SJSA1 (cell line): ENCODE results near the gene RPS16. TPM values are rescaled to one million over a fixed set of nuclear protein-coding genes. Genes with fewer than 3 reads are reported as not detected.

ENCODE experiments used
- DNase-seq, 2 experiments: peaks; one replicate each; pipeline ENCODE4 v3.0.0-alpha.2; 2015 to 2020; ENCODE audit warnings: low spot score in 2 of 2, low read depth in 1 of 2
- H3K27ac ChIP-seq: fragments of 250-450 bp; sonication (Bioruptor Pico); 2 replicates; pipeline ENCODE4 v1.5.1; 2020; ENCODE audit warnings: mild to moderate bottlenecking, moderate library complexity
- H3K27me3 ChIP-seq: fragments of 250-450 bp; sonication (Bioruptor Pico); replicated peaks from 2 replicates; pipeline ENCODE4 v1.5.1; 2020; ENCODE audit warnings: mild to moderate bottlenecking, moderate library complexity
- H3K36me3 ChIP-seq: fragments of 250-450 bp; sonication (Bioruptor Pico); 2 replicates; pipeline ENCODE4 v1.5.1; 2020; ENCODE audit warnings: mild to moderate bottlenecking
- H3K4me1 ChIP-seq: fragments of 250-450 bp; sonication (Bioruptor Pico); replicated peaks from 2 replicates; pipeline ENCODE4 v1.6.1; 2021; ENCODE audit warnings: mild to moderate bottlenecking
- H3K4me3 ChIP-seq: fragments of 250-450 bp; sonication (Bioruptor Pico); 2 replicates; pipeline ENCODE4 v1.5.1; 2020; ENCODE audit warnings: mild to moderate bottlenecking
- H3K9me3 ChIP-seq: fragments of 250-450 bp; sonication (Bioruptor Pico); replicated peaks from 2 replicates; pipeline ENCODE4 v1.5.1; 2020; ENCODE audit warnings: mild to moderate bottlenecking
- total RNA-seq: library from RNA; depleted of rRNA; stranded (reverse); fragments of >200 nt; shearing (Covaris generic); gene quantifications from 2 replicates; pipeline ENCODE4 v1.2.3, GENCODE V29; 2014

Gene RPS16
- total RNA-seq, 1 experiment from 2014 or later = 54.0 TPM

DNA sequence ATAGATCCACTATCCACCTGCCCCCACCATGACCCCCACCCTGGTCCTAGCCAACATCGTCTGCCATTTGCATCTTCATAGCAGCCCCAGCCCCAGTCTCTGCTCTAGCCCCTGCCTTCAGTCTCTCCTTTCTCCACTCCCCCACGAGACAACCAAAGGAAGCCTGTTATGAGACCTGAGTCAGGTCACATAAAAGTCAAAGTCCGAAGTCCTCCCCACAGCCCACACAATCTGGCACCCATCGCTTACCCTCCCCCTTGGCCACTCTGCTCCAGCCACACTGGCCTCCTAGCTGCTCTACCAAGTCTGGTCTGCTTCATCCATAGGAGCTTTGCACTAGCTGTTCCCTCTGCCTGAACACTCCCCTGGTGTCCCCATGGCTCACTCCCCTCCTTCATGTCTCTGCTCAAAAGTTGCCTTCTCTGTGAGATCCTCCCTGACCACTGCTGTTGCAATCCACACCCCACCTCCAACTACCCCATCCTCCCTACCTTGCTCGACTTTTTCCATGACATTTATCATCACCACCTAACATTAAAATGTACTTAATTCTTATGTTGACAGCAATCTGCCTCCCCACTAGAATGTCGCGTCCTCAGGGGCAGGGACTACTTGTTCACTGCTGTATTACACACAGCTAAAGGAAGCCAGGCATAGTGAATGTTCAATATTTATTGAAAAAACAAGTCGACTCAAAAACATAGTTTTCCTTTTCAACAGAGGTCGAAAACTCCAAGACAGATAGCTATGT, 24.5 kb downstream of the RPS16 start:
- no peaks in the 10 kb centered on the region for H3K27me3 ChIP-seq
- H3K9me3 ChIP-seq = no peaks in the 10 kb centered on the region
- H3K27ac ChIP-seq = no peak overlapping the region
- no peak overlapping the region for H3K4me3 ChIP-seq
- H3K4me1 ChIP-seq = peaks cover 52% of the 10 kb centered on the region
- peaks cover 49% of the 10 kb centered on the region for H3K36me3 ChIP-seq
- DNase-seq = no peak

DNA sequence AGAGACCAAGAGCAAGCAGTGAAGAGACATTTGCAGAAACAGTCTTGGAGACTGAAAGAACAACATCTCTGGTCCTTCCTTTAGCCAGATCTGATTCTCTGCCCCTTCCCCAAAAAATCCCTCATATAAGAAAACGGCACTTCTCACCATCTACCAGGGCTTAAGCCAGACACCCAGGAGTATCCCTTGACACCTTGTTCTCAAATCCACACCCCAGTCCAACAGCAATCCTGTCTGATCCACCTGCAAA, 25.0 kb downstream of the RPS16 start:
- DNase-seq = no peak
- Histone ChIP-seq H3K4me3 (no peak overlapping the region), H3K4me1 (peaks cover 53% of the 10 kb centered on the region), H3K36me3 (peaks cover 44% of the 10 kb centered on the region), H3K9me3 (no peaks in the 10 kb centered on the region), H3K27me3 (no peaks in the 10 kb centered on the region), H3K27ac (no peak overlapping the region)

DNA sequence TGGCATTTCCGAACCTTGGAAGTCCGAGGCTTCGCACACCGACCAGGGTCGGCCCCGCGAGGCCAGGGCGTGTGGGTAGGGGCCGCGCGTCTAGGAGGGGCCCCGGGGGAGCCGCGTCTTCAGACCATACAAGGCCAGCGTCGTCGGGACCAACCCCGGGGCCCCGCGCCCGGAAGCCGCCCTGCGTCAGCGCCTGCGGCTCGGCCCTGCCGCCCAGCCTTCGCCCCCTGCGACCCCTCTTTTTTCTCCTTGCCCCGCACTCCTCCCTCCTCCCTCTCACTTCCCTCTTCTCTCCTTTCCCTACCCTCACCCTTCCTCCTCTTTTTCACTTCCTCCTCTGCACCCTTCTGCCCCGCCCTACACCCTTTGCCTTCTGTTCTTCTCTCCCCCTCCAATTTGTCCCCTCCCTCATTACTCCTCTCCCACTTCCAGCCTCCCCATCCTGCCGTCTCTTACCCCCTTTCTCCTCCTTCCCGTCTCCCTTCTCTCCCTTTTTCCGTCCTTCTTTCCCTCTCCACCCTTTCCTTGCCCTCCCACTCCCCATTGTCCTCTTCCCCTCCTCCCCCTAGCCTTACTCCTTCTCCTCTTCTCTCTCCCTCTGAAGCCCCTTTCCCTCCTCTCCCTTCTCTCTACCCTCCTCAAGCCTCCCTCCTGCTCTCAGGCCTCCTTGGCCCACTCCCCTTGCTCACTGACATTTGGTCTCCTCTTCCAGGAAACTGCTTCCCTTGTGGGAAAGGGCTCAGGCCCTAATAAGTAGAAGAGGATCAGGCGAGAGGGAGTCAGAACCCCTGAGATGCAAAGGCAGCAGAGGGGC, 25.5 kb downstream of the RPS16 start:
- Histone ChIP-seq H3K4me1 (peaks cover 53% of the 10 kb centered on the region), H3K36me3 (peaks cover 38% of the 10 kb centered on the region), H3K9me3 (no peaks in the 10 kb centered on the region), H3K4me3 (peak overlapping the region; percentile 49), H3K27me3 (no peaks in the 10 kb centered on the region), H3K27ac (peak overlapping the region; percentile 91)
- peak in 1 of 2 experiments; percentile 67 for DNase-seq

DNA sequence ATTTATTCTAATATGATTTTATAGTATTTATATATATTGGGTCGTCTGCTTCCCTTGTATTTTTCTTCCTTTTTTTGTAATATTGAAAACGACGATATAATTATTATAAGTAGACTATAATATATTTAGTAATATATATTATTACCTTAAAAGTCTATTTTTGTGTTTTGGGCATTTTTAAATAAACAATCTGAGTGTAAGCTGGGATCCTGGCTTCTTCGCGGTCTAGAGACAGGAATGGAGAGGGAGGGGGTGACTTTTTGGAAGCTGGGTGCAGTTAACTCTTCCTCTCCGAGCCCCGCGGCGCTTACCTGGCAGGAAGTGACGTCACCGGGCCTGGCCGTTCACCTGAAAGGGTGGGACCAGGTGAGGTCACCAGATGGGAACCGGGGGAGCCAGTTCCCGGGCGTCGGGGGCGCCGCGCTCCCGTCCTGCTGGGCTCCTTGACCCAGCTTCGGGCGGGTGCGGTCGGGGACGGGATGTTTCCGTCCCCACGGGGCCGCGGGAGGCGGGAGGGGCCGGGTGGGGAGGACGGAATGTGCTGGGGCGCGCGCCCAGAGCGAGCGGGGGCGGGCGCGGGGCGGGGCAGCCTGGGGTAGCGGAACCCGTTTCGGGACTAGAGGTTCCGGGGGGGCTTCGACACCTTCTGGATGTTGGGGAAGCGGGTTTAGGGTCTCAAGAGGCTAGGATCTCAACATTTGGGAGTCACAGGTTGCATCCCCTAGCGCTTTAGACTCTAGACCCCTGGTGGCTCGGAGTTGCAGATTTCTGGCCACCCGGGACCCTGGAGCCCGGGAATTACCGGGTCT, 26.3 kb downstream of the RPS16 start:
- H3K9me3 ChIP-seq = no peaks in the 10 kb centered on the region
- H3K4me3 ChIP-seq = peak overlapping the region; percentile 49
- H3K36me3 ChIP-seq = peaks cover 30% of the 10 kb centered on the region
- peaks cover 45% of the 10 kb centered on the region for H3K4me1 ChIP-seq
- DNase-seq = peak; percentile 54 to 73
- H3K27me3 ChIP-seq = no peaks in the 10 kb centered on the region
- peak overlapping the region; percentile 91 for H3K27ac ChIP-seq

DNA sequence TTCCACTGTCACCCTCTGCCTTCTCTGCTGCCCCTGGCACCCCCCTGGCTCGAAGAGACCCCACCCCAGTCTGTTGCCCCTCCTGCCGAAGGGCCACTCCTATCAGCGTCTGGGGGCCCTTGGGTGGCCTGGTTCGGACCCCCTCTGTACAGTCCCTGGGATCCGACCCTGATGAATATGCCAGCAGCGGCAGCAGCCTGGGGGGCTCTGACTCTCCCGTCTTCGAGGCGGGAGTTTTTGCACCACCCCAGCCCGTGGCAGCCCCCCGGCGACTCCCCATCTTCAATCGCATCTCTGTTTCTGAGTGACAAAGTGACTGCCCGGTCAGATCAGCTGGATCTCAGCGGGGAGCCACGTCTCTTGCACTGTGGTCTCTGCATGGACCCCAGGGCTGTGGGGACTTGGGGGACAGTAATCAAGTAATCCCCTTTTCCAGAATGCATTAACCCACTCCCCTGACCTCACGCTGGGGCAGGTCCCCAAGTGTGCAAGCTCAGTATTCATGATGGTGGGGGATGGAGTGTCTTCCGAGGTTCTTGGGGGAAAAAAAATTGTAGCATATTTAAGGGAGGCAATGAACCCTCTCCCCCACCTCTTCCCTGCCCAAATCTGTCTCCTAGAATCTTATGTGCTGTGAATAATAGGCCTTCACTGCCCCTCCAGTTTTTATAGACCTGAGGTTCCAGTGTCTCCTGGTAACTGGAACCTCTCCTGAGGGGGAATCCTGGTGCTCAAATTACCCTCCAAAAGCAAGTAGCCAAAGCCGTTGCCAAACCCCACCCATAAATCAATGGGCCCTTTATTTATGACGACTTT, 27.1 kb downstream of the RPS16 start:
- Histone ChIP-seq H3K27ac (no peak overlapping the region; the same call in 1 of the 2 replicates), H3K9me3 (no peaks in the 10 kb centered on the region), H3K4me1 (peaks cover 45% of the 10 kb centered on the region), H3K27me3 (no peaks in the 10 kb centered on the region), H3K36me3 (peaks cover 24% of the 10 kb centered on the region), H3K4me3 (peak overlapping the region; percentile 81; the same call in 1 of the 2 replicates)
- no peak for DNase-seq

DNA sequence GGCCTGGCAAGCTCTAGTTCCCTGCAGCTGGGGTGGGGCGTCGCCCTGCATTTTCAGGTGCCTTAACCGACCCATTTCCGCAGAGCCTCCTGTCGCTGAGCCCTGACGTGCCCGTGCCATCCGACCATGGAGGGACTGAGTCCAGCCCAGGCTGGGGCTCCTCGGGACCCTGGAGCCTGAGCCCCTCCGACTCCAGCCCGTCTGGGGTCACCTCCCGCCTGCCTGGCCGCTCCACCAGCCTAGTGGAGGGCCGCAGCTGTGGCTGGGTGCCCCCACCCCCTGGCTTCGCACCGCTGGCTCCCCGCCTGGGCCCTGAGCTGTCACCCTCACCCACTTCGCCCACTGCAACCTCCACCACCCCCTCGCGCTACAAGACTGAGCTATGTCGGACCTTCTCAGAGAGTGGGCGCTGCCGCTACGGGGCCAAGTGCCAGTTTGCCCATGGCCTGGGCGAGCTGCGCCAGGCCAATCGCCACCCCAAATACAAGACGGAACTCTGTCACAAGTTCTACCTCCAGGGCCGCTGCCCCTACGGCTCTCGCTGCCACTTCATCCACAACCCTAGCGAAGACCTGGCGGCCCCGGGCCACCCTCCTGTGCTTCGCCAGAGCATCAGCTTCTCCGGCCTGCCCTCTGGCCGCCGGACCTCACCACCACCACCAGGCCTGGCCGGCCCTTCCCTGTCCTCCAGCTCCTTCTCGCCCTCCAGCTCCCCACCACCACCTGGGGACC, 27.9 kb downstream of the RPS16 start:
- Histone ChIP-seq H3K4me3 (peak overlapping the region; percentile 81), H3K9me3 (no peaks in the 10 kb centered on the region), H3K4me1 (peaks cover 52% of the 10 kb centered on the region), H3K36me3 (peaks cover 21% of the 10 kb centered on the region), H3K27ac (no peak overlapping the region), H3K27me3 (no peaks in the 10 kb centered on the region)
- peak in 1 of 2 experiments; percentile 46 for DNase-seq

DNA sequence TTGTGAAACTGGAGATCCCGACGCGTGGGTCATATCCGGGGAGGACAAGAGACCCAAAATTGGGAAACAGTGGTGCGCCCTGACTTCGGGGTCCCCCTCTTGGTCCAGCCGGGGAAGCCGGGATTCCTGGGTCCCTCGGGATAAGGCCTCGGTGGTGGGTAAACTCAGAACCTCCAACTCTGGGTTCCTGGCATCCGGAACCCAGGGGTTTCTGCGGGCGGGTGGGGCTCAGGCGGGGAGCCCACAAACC, 28.4 kb downstream of the RPS16 start:
- H3K27ac ChIP-seq = peak overlapping the region; percentile 62
- H3K4me1 ChIP-seq = peaks cover 57% of the 10 kb centered on the region

DNA sequence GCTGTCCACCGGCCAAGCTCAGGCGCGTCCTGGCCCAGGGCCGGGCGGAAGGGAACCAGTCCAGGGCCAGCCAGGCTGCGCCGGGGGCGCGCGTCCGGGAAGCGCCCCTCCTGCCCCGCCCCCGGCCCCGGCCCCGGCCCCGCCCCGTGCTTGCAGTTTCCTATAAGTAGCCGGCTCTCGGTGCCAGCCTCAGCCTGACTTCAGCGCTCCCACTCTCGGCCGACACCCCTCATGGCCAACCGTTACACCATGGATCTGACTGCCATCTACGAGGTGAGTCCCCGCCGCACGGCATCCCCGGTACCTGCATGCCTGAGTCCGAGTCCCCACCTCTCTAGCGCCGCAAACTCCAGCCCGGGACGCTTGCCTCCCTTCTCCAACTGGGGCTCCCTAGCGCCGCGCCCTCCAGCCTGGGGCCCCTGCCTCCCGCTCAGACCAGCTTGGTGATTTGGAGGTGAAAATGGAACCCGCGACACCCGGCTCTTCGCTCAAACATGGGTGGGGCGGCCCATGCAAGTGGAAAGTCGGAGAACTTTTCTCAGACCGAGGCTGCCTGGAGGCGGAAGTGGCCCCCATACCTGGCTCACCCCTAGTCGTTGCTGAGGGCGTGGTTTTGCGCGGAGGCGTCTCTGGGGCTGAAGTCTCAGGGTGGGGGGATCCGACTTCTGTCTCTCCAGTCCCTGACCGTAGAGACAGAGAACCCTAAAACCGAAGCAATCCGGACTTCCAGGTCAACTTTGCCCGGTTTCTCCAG, 28.9 kb downstream of the RPS16 start, which contains the start of gene ZFP36:
Gene ZFP36, plus strand, starts transcription at position 192 of the 754 bp plus-strand sequence. Its CDS starts 58 bp downstream, at position 250.
- Histone ChIP-seq H3K27me3 (no peaks in the 10 kb centered on the region), H3K9me3 (no peaks in the 10 kb centered on the region), H3K4me3 (peak within 1 kb of the TSS; percentile 81), H3K36me3 (peaks cover 18% of the 10 kb centered on the region), H3K4me1 (peaks cover 62% of the 10 kb centered on the region), H3K27ac (peak within 1 kb of the TSS; percentile 62)
- DNase-seq = peak; percentile 76 to 82

More for the DNA sequence above, 28.4 kb downstream of the RPS16 start:
- Histone ChIP-seq H3K27me3 (no peaks in the 10 kb centered on the region), H3K36me3 (peaks cover 18% of the 10 kb centered on the region), H3K4me3 (peak overlapping the region; percentile 81), H3K9me3 (no peaks in the 10 kb centered on the region)
- no peak for DNase-seq

DNA sequence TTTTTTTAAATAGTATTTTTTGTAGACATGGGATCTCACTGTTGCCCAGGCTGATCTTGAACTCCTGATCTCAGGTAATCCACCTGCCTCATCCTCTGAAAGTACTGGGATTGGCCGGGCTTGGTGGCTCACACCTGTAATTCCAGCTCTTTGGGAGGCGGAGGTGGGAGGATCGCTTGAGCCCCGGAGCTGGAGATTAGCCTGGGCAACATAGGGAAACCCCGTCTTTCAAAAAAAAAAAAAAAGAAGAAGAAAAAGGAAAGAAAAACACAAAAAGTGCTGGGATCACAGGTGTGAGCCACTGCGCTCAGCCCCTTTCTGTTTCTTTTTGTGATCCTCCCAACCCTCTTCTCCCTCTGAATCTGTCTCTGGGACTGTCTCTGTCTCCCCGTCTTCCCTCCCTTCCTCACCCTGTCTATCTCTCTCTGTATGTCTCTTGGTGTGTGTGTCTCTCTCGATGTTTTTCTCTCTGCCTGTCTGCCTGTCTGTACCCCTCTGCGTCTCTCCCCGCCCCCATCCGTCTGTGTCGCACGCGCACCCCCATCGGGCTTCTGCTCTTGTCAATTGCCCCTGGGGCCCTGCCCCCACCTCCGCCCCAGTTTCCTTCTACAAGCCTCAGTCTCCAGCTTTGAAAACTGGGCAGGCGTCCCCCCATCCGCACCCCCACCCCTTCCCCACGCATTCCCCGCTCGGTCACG, 29.6 kb downstream of the RPS16 start:
- Histone ChIP-seq H3K27ac (no peak overlapping the region), H3K4me1 (peaks cover 62% of the 10 kb centered on the region), H3K9me3 (no peaks in the 10 kb centered on the region), H3K27me3 (no peaks in the 10 kb centered on the region), H3K36me3 (peaks cover 18% of the 10 kb centered on the region), H3K4me3 (peak overlapping the region; percentile 81)
- no peak for DNase-seq

DNA sequence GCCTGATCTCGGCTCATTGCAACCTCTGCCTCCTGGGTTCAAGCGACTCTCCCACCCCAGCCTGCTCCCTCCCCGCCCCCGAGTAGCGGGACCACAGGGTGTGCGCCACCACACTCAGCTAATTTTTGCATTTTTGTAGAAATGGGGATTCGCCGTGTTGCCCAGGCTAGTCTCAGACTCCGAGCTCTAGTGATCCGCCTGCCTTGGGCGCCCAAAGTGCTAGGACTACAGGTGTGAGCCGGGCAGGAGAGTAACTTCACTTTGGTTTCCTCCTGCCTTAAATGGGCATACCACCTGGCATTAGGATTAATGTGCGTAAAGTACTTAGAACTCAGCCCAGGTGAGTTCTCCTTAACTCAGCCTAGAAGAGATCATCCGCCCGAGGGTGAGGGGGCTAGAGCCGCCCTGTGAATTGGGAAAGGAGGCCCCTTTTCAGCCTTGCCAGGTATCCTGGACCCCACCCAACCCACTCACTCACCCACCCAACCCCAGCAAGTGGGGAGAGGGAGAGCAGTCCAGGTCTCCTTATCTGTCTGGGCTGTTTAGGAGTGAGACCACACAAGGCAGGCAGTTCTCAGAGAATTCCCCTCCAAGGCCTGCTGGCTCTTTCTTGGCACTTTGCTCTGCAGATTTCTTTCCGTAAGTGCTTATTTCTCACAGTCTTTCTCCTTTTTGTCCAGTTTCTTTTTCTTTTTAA, 30.3 kb downstream of the RPS16 start:
- no peaks in the 10 kb centered on the region for H3K27me3 ChIP-seq
- peaks cover 55% of the 10 kb centered on the region for H3K4me1 ChIP-seq
- peaks cover 18% of the 10 kb centered on the region for H3K36me3 ChIP-seq
- H3K27ac ChIP-seq = no peak overlapping the region
- no peaks in the 10 kb centered on the region for H3K9me3 ChIP-seq
- no peak overlapping the region for H3K4me3 ChIP-seq
- DNase-seq = no peak
